Right forelimb (tissue), 1 donor: ENCODE data around the gene MEGF11.

Experiments
- DNase-seq: peaks from one replicate; pipeline ENCODE4 v3.0.0-alpha.2; 2018

The MEGF11 gene

DNA sequence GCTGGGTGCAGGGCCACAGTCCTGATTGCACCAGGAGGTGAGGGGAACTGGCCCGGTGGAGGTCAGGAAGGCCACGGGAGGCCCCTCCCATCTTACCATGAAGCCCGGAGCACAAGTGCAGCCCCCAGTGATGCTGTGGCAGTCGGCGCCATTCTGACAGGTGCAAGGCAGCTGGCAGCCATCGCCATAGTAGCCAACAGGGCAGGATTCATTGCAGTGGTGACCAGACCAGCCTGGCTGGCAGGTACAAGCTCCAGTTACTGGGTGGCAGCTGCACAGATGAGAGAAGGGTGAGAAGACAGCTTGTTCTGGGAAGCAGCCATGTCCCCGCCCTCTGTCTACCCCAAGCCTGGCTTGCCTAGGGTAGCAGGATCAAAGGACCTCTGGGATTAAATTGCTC, 296.1 kb downstream of the MEGF11 start:
- no peak for DNase-seq

DNA sequence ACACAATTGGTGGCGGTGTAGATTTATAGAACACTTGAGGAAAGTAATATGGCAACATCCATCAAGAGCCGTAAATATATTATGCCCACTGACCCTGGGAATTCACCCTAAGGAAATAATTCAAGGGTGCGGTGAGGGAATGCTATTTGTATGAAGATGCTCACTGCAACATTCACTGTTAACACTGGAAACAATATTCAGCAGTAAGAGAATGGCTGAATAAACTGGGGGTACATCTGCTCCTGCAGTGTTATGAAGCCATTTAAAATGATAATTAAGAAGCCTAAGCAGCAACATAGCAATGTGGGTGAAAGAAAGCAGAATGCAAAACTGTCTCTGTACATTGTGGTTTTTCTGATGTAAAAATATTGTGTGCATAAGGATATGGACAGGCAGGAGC, 296.7 kb downstream of the MEGF11 start:
- no peak for DNase-seq

DNA sequence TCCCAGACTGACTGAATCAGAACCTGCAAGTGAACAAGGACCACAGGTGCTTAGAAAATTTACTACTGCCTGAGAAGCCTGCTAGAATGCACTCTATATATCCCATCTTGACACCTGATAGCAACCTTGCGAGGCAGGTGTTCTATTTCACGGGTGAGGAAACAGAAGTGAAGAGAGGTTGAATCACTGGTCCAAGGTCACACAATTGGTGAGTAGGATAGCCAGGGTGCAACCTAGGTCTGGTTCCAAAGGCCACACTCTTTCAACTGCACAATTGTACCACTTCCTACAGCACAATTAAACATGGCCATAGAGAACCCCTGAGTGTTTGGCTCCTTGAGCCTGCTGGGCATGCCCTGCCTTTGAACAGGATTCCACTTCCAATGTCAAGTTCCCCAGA, 297.2 kb downstream of the MEGF11 start:
- DNase-seq = no peak

DNA sequence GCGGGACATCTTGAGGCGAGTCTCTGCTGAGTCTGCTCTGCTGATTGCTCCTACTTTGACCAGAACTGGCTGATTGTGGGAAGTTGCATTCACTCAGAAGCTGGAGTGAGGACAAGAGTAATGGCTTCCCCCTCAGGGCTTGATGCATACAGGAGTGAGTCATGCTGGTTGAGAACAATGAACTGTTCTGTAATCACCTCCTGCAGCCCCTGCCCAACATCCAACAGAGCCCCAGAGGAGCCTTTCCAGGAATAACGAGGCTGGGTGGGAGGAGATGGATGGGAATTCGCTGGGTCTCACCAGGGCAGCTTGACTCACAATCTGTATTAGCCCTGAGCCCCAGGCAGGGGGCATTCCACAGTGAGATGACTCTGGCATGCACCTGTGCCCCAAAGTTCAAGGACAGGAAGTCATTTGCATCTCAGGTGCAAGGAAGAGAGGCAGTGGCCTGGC, 299.2 kb downstream of the MEGF11 start:
- DNase-seq = no peak

DNA sequence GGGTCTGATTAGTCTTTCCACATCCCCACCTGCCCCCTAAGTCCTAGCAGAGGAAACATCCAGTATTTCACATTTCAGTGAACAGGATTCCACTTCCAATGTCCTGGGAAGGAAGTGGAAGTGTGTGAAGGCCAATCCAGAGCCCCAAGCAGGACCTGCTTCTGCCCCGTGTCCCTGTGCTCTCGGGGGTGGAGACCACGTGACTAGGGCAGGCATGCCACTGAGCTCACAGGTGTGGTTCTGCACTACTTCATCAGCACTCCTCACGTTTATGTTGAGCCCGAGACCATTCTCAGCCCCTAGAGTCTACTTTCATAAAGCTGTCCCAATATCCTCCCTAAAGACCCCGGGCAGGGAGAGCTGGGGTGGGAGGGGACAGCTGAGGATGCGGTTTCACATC, 299.9 kb downstream of the MEGF11 start:
- no peak for DNase-seq

DNA sequence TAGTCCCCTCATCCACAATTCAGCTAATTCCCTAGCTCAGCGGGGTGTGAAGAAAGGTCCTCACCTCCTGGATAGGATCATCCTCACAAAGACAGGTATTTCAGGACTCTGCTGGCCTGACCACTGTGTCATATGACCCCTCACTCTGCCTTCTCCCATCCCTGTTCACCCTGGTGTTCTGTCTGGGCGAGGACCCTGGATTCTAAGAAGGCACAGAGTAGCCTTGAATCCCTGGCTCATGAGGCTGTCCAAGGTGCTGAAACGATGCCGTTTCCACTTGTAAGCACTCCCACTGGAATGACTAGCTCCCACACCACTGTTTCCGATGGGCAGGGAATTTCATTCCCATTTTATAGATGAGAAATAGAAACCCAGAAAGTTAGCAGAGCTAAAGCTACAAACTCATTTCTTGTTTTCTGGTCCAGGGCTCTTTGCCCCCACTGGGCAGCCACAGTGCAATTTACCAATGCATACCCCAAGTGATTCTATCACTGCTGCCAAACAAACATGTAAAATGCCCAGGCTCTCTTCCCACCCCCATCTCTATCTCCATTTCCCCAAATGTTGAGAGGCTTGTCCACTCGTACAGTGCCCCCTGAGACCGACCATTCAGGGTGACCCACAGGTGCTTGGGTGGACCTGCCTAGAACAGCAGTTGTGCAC, 301.0 kb downstream of the MEGF11 start:
- peak; percentile 58 for DNase-seq

DNA sequence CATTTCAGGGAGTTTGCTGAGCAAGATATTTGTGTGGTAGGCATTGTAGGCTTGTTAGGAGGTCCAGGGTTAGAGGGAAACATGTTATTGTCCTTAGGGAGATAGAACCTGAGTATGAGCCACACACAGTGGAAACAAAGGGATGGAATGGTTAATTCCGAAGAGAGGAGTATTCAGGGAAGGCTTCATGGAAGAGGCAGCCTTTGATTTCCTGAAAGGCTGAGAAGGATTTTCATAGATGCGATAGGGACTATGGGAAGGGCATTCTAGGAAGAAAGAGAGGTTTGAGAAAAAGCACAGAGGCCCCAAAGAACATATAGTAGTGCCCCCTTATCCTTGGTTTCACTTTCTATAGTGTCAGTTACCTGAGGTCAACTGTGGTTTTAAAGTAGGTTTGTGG, 302.5 kb downstream of the MEGF11 start:
- DNase-seq = no peak

DNA sequence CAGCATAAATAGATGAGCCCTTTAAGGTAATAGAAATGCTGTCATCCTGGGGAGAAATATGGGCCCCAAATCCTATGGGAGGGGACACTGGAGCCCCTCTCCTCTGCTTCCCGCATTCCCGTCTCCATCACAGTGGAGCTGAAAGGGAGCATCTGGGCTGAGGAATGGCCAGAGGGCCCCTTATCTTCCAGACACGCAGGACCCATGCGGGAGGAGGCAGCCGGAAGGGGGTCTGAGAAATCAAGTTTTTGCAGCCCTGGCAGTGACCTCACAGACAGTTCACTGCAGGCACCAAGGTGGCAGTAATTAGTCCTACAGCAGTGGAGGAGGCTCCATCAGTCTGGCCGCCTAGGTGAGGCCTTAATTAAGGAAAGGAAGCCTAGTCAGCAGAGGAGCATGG, 304.1 kb downstream of the MEGF11 start:
- no peak for DNase-seq

DNA sequence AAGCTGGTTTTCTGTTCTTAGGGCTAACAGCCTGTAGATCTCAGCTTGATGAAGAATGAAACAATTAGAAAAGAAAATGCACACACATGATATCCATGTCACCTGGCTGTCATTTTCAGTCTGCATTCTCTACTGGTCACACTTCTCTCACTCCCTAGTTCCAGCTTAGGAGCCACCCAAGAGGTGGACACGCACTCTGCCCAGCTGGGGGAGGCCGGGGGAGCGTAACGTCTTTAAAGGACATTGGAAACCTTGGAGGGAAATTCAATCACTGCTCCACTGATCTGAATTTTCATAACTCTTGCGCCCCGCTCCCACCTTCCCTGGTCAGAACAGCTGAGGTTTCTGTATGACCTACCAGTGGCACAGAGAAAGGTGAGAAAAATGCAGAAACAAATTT, 304.5 kb downstream of the MEGF11 start:
- no peak for DNase-seq

DNA sequence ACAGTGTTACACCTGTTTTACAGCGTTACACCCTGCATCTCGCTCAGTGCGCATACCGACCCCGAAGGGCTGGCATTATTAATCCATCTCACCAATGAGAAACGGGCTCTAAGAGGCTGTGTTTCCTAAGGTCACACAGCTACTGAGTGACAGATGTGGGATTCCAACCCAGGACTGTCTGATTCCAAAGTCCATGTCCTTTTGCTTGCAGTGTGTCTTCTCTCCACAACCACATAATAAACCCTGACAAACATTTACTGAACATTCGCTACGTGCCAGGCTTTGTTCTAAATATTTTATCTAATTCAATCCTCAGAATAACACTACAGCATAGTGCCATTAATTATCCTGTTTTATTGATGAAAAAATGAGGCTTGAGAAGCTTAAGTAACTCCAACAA, 305.2 kb downstream of the MEGF11 start:
- no peak for DNase-seq

DNA sequence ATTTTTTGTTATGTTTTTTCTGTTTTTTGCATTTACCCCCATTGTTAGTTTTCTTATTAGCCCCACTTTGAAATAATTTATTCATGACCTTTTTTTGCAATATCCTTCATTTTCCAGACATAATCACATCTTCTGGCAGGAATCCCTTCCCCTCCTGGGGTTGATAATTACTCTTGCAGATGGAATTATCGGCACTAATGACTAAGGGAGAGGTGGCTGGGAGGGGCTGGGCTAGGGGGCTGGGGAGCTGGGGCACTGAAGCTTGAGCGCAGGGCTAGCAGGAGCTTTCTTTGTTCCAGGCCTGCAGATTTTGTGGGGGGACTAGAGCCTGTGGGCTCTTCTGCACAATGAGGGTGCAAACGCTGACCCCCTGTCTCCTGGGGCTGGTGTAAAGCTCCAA, 306.5 kb downstream of the MEGF11 start:
- no peak for DNase-seq

DNA sequence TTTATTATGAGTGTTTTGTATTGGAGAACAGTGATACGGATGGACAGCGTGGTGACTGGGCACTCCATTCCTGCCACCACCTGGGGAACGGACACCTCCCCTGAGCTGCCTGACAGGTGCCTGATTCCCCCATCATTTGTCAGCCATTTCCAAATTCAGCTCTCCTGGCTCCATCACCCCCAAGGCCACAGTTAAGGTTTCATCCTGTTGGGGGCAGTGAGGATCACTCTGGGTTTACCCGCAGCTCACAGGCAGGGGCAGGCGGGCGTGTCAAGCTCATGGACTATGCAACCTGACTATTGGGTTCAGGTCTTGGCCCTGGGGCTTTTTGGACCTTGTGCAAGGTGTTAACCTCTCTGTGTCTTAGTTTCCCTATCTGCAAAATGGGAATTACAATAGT, 307.9 kb downstream of the MEGF11 start:
- no peak for DNase-seq

DNA sequence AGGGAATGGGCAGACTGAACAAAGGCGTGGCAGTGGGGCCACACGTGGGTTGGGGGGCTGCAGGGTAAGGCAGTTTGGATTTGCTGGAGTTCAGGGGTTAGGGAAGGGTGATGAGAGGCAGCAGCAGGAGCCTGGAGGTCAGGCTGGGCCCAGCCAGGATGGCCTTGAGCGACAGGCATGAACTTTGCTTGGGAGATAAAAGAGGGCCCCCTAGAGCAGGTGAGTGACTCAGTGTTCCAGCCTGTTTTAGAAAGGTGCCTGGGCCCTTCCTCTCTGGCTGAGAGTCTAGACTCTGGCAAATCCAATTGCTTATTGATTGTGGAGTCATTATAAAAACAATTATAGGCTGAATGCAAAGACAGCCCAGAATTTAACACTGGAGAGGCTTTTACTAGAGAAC, 309.1 kb downstream of the MEGF11 start:
- DNase-seq = no peak

DNA sequence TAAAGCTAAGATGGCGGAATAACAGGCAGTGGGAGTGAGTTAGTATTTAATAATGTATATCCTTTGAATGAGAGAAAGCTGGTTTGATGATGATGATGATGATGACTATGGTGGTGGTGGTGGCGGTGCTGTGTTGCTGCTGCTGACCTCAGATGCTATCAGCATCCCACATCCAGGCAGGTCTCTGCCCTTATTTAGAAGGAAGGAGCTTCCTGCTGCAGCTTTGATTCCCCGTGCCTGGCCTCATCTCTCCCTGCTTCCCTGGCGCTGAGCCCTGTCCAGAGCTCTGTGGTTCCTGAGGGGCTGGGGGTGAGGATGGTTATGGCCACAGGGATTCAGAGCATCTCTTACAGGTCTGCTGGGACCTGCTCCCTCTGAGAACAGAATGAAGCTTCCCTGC, 311.1 kb downstream of the MEGF11 start:
- DNase-seq = no peak

DNA sequence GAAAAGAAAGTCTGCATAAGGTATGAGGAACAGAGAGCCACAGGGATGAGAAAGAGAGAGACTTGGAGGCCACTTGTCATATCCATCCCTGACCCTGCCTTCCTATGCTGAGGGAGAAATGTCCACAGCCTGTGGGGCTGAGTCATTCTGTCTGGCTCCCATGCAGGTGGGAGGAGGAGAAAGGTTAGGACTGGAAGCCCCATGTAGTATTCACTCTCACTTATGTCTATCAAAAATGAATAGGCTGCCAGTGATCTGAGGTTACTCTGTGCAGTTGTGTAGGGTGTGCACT, 313.0 kb downstream of the MEGF11 start:
- DNase-seq = no peak

DNA sequence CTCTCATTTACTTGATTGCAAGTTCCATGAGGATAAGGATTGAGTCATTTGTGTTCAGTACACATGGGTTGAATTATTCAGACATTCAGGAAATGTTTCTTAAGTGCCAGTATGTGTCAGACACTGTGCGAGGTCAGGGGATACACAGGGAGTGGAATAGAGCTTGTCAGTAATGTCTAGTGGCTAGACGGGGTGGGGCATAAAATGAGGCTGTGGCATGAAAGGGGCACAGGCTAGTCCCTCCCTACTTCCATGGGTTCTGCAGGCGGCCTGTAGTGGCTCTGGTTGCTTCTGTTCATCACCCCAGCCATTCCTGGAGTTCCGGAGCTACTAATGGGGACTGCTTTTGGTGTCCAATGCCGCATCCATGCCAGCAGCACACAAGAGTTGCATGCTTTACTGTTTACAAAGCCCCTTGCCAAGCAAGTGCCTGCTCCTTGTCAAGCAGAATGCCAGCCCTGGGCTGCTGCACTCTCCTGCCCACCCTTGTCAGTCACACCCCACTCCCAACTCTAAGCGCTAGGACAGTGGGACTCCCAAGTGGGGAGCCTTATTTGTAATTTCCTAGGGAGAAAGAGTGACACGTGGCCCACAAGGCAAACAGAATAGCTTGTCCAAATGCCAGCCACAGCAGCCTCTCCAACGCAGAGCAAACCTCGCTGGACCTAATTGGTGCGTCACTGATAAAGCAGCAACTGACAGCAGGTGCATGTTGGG, 313.5 kb downstream of the MEGF11 start:
- DNase-seq = no peak

DNA sequence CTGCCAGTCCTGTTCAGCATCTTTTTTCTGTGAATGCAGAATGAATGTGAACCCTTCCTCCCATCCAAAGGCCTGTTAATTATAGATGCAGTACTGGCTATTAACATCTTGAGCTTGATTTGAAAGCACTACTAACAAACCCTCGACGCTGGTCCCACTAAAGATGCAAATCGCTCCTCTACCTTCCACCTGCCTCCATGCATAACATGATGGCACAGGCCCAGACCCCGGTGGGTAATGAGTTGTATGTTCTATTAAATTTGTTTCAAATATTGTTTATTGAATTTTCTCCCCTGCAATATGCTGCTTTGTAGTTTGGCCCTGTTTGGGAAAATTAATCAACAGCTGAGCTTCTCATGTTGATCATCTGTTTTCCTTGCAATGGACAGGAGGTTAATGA, 314.9 kb downstream of the MEGF11 start:
- DNase-seq = no peak

DNA sequence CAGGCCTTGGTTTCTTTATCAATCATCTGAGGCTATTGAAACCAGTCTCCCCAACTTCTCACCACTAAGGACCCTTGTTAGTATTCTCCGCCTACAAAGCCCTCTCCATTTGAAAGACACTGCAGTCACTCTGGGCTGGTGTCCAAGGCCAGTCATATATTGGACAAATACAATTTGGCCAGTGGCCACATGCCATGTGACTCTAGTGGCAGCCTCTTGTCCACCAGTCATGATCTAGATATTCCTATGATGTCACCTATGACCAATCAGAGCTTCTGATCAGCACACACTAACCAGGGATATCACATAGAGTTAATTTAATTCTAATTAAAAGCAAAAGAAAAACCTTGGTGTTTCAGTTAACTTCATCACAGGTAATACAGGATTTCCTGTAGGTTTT, 316.1 kb downstream of the MEGF11 start:
- DNase-seq = no peak

DNA sequence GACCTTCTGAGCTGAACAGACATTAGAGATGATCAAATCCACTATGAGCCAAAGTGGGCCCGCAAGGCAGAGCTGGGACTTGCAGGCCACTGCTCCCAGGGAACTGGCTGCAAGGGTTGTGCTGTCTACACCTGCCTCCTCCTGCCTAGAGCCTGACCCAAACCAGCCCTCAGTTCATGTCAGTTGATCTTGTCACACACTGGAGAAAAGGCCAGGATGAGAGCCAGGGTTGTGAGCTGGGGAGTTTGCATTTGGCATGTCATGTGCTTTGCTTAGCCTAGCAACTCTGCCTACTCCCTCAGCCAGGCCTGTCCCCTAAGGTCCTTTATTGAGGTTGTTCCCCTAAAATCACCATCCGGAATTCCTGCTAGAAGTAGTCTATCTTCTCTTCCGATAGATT, 316.5 kb downstream of the MEGF11 start:
- no peak for DNase-seq

DNA sequence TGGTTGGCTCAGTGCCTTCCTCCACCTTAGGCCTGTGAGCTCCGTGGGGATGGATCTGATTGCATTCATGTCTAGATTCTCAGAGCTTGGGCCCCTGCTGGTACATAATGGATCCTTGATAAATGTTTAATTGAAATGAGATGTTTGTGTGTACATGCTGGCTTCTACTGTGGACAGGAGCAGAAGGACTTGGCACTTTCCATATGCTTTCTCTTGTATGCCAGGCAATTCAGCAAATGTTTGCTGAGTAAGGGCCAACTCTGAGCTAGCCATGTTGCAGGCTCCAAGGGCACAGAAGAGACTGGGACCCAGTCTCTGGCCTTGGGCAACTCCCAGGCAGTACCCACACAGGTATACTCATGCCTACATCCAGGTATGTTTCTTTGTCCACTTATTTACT, 317.3 kb downstream of the MEGF11 start:
- no peak for DNase-seq

DNA sequence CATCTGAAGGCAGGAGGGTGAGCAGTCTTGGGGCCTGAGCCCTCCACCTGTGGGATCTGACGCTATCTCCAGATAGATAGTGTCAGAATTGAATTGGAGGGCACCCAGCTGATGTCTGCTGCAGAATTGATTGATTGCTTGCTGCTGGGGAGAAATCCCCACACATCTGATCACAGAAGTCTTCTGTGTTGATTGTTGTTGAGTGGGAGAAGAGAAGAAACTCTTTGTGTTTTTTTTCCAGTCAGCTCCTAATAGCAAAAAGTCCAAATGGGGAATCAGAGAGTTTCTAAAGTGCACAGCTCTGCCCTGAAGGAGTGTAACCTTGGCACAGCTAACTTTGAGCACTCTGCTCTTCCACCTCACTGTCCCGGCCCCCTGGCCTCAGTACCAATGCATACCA, 318.2 kb downstream of the MEGF11 start:
- no peak for DNase-seq

DNA sequence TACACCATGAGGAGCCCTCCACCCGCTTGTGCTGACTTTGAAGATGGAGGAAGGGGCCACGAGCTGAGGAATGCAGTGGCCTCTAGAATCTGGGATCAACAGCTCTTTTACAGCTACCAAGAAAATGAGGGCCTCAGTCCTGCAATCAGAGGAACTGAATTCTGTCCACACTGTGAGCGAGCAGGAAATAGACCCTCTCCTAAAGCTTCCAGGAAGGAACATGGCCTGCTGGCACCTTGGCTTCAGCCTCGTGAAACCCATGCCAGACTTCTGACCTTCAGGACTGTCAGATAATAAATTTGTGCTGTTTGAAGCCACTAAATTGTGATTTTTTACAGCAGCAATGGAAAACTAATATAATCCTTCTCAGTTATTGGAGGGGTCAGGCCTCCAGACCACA, 322.3 kb downstream of the MEGF11 start:
- DNase-seq = no peak

DNA sequence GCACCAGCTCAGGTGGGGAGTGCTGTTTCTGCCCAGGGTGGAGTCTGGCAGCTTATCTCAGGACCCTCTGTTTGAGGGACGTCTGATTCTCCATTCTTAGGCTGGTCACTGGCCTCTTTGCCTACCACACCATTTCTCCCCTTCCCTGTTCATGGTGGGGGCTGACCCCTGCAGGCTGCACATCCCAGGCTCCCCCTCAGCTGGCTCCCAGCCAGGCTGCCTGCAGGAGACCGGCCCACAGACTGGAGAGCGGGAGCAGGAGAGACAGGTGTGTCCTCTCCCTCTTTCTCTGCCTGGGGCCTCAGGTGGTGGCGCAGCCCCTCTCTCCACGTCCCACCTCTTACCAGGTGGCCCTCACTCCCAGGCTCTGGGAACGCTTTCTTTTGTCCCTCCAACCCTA, 323.4 kb downstream of the MEGF11 start:
- DNase-seq = no peak

DNA sequence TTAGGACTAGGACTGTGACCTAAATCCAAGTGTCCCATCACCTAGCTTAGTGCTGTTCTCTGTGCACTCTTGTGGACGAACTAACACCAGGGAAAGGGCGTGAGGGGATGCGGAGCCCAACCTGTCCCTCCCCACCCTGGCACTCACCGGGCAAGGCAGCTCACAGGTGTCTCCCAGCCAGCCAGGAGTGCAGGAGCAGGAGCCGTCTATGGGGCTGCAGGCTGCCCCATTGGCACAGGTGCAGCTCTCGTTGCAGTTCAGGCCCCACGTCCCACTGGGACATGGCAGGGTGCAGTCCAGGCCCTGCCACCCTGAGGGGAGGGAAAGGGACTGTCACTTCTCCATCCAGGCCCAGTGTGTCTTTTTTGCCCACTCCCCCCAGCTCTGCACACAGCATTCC, 324.0 kb downstream of the MEGF11 start:
- no peak for DNase-seq

DNA sequence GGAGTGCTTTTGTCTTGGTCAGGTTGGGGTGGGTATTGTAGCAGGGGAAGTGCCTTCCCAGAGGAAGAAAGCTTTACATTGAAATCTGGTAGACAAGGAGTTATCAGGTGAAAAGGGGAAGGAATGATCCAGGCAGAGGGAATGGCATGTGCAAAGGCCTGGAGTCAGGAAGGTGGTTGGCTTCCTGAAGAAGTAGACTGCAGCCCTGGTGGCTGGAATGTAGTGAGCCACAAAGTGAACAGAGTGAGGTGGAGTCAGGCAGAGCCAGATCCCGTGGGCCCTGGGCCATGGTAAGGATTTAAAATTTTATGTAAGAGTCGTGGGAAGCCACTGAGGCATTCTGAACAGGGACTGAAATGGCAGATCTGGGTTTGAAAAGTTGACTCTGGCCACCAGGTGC, 326.0 kb downstream of the MEGF11 start:
- DNase-seq = no peak
